GM21619 (cell line): ENCODE measurements around the gene XYLT1.

Experiments used
- ATAC-seq: cut with Tn5 transposase; IDR thresholded peaks from one replicate; pipeline ENCODE4 v1.9.1; 2021; ENCODE audit not compliant: unreplicated experiment

XYLT1 gene

GRCh38 chr16:17293813-17294558 is 176.8 kb downstream of the XYLT1 start:
- no peak for ATAC-seq

GRCh38 chr16:17291289-17291688 is 179.5 kb downstream of the XYLT1 start:
- no peak for ATAC-seq

DNA sequence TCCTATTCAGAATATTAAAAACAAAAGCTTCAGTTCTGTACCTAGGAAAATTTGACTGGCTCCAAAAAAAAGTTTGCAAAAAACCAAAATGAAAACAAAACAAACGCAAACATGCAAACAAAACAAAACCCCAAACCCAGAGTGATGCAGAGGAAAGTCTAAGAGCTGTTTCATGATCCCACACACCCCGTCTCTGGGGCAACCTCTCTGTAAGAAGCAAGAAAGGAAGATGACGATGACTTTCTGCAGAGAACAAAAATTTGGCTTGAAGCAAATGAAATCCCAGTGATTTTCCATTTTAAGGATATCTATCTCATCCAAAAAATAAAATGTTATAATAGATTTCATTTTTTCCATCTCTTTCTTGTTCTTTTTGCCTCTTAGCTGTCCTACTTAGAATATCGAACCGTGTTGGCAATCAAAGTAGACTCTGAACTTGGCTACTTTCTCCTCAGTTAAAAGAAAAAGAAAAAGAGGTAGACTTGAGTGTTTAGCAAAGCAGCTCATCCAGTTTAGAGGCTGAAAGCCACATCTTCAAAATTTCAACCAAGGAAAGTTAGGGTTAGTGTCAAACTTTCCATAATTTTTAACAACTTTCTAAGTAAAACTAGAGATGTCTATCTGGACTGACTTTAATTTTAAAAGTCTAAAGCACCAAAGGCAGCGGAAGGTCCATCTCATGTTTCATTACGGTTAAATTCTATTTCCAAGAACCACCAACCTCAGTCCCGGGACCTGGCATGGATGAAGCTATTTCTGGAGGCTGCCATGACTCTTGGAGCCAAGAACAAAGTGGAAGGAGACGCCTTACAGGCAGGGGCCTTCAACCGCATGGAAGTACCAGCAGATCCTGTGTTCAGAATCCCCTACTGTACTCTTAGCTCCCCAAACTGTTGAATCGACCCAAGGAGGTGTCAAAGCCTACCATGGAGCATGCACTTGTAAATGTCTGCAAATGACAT is 180.8 kb downstream of the XYLT1 start:
- ATAC-seq: no peak

GRCh38 chr16:17289050-17289449 is 181.7 kb downstream of the XYLT1 start:
- no peak for ATAC-seq

DNA sequence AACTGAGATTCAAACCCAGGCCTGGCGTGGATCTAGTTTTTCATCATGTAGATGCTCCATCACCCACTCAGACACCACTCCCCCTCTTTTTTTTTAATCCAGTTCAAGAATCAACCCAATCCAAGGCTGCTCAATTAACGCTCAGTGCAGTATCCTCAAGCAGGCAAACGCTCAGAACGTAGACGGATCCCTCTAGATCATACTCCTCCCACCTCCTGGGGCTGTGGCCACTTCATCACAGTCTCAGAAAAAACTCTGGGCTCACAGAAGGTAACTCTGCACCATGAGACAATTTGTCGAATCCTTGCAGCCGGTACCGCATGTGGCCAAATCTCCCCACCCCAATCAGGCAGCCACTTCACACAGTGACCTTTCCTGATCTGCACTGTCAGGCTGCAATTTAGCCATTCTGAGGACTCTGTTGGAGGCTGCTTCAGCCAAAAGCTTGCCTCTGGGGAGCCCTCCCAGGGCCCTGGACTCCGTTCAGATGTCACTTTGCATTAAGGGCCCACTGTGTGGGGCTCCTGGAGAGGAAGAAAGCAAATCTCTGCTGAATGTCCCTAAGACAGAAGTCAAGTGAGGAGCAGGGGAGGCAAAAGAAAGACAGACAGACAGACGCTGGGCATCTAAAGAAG is 183.5 kb downstream of the XYLT1 start:
- ATAC-seq: no peak

DNA sequence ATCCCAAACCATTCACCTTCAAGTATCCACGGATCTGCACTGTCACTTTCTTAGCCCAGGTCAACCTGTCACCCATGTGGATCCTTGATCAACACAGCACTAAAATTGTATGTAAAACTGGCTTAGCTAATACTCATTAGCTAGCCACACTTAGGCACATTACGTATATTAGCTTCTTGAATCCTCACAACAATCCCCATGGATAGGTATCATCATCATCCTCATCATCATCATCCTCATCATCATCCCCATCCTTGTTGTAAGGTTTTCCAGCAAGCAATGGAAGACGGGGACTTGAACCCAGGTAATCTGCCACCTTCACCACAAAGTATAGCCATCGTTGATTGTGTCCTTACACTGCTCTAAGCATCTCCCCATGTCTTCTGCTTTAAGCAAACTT is 184.3 kb downstream of the XYLT1 start:
- ATAC-seq: no peak

- no peak for ATAC-seq
These were observed 187.7 kb downstream of the XYLT1 start for GRCh38 chr16:17283016-17283415.

DNA sequence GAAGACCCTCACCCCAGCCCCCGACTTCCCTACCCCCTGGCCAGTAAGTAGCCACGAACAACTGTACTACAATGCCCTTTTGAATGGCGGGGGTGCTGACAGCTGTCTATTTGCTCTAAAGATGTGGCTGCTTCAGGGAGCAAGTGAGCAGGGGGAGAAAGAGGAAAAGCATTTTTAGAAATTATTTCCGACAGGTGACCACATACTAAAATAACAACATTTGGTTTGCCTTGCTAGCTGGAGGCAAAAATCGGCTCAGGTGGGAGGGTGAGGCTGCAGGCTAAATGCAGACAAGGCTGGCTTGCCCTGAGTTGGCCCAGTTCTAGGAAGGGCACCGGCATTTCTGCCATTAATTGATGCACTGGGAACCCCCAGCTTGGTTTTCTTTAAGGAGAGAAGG is 188.5 kb downstream of the XYLT1 start:
- no peak for ATAC-seq

DNA sequence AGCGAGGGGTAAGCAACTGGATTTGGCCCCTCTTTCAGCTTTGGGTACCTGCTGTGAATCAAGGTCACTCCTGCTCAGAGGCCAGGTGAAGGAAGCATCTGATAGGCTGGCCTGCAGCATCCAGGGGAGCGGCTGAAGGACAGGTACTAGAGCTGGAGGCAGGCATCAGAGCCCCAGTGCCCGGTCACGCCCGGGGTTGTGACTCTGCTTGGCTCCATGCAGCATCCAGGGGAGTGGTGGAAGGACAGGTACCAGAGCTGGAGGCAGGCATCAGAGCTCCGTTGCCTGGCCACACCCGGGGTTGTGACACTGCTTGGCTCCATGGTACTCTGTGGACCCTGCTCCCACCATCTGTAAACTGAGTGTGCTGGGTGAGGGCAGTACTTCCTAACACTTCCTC is 189.7 kb downstream of the XYLT1 start:
- no peak for ATAC-seq

DNA sequence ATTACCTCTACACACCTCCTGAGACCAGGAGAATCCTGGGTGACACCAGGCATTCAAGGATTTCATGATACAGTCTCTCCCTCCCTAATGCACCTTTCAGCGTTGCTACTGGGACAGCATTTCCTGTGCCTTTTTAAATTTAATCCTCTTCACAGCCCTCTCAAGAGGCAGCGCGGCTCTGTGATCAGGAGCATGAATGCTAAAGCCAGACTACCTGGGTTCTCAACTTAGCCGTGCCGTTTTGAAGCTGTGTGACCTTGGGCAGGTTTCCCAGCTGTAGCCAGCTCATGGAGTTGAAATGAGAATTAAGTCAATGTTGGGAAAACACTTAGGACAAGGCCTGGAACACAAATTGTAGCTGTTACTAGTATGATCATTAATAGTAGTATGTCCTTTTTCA is 191.8 kb downstream of the XYLT1 start:
- ATAC-seq: no peak

DNA sequence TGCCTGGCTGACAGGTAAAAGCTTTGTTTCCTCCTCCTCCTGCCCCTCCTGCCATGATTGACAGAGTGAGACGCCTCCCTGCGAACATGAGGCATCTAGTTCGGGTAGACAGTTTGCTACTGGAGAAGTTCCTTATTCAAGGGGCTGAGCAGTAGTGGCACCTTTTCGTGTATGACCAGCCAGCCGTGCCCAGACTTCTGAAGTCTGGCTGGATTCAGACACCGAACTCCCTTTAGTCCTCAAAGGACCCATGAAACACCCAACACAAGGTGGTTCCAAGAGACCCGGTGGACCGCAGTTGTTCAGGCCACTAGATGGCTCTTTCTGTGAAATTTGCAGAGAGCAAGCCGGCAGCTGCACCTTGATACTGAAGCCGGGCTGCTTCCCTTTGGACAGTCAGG is 192.8 kb downstream of the XYLT1 start:
- no peak for ATAC-seq

DNA sequence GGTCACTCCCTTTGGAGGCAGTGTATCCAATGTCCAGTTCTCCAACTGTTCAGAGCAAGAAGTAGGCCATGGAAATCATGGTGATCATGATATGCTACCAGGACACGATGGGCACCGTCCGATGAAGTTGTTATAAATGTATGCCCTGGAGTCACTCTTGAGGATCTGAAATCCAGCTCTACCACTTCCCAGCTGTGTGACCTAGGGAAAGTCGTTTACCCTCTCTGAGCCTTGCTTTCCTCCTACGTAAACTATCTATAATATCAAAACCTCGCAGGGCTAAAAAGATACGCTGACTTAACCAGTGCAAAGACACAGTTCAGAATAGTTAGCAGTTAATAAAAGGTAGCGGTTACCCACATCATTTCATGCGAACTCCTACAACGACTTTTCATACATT is 194.2 kb downstream of the XYLT1 start:
- ATAC-seq: no peak

DNA sequence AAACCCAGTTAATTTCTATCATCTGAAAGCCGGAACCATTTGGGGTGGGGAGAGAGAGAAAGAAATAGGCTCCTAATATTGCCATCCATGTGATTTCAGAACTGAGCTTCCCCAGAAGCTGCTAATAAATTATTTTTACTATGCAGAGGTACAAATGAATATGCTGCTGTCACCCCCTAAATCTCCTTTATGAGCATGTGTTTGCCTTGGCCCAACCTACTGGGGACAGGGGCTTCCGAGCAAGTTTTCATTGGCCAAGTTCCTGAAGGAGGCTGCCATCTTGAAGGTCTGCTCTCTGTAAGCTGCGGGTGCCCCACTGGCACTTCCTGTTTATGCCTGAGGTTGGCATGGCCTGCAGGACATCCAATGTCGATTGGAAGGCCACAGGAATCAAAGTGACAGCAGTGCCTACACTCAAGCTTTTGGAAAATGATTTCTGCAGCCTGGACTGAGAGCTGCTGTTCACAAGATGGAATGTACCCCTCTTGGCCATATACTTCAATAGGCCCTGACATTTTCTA is 194.7 kb downstream of the XYLT1 start:
- ATAC-seq: no peak

DNA sequence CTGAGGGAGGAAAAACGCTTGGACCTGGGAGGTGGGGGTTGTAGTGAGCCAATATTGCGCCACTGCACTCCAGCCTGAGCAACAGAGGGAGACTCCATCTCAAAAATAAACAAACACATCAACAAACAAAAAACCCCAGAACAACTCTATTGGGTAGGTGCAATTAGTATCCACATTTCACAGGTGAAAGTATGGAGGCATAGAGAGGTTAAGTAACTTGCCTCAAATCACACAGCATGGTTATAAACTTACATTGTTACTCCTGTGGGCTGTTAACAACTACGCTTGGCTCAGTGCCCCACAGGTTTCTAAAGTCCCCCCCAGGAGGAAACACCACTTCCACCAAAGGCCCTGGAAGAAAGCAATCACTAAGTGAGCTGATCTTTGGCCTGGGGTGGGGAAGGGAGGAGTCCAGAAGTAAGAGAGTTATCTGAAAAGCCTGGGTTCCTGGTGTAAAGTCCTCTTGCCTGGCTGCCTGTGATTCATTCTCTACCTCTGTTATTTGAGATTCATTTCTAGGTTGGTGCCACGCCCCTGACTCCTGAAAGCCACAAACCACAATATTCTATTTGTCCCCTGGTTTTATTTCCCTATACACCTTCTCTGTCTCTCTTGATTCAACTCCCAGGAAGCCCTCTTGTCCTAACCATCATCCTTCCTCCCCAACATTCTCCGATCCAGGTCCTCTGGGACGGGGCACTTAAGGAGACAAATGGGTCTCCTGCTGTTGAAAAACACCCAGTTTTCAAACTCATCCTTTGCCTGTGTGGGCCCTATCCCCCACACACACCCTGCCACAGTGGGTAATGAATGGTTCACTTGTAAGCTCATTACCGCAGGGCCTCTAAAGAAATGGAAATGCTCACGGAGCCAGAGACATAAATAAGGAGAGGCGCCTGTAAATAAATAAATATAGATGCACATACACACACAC is 195.4 kb downstream of the XYLT1 start:
- no peak for ATAC-seq

- no peak for ATAC-seq
These were observed 197.6 kb downstream of the XYLT1 start for GRCh38 chr16:17273142-17273561.

DNA sequence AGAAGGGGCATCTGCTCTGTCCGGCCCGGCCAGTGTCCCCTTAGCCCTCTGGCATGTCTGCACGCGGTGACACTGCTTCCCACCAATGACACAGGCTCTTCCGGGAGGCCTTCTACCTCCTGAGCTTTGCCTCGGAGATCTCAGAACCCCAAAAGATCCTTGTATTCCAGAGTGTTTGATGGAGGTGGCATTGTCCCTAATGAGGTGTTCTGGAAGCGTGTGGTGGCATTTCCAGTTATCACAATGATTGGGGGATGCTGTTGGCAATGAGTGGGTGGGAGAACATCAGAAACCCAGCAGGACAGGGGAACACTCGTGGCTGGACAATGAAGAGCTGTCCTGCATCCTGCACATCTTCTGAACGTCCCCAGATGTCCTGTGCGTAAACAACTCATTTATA is 198.0 kb downstream of the XYLT1 start:
- no peak for ATAC-seq

- ATAC-seq: no peak
These were observed 199.1 kb downstream of the XYLT1 start for GRCh38 chr16:17271687-17272086.

- ATAC-seq: no peak
These were observed 200.1 kb downstream of the XYLT1 start for GRCh38 chr16:17270683-17271109.

DNA sequence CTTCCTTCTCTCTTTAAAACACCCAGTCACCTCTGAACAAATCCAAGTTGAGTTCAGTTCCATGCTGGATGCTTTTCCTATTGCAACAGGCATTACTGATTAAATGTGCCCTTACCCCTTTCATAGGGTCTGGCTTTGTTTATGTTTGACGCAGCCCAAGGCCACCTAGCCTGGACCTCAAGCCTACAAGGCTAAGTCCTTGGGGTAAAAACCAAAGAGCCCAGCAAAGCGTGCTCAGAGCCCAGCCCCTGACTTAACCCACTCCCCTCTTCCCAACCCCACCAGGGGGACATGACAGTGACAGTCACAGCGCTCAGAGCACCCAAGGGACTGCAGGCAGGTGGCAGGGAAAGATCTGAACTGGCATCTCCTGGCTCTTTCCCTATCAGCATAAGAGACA is 200.6 kb downstream of the XYLT1 start:
- no peak for ATAC-seq

GRCh38 chr16:17269439-17269838 is 201.3 kb downstream of the XYLT1 start:
- ATAC-seq: no peak
